Measurements from ENCODE around the gene LSM6. TPM values are rescaled to one million over a fixed set of nuclear protein-coding genes. Genes with fewer than 3 reads are reported as not detected.
A peak's percentile ranks its signal among the peaks of the same experiment; 100 is the strongest.

LSM6 gene
- total and polyA plus RNA-seq, 3 donors from 2014 or later = 33.1 to 49.1 (median 39.9) TPM

- WGBS, 2 donors = 85 to 88% methylated on average over 3 of the region's 3 CpGs
- no peaks in the 10 kb centered on the region for H3K36me3 ChIP-seq (ENCODE audit: low read depth, missing control alignments)
- no peaks in the 10 kb centered on the region for H3K27me3 ChIP-seq
- no peak overlapping the region for H3K4me3 ChIP-seq
- H3K4me1 ChIP-seq = peaks cover 2% of the 10 kb centered on the region
- intact Hi-C loops (cut with DNase I; ENCODE audit: low total_unique reads) = no loop called here
- DNase-seq = no peak
- no peaks in the 10 kb centered on the region for H3K9me3 ChIP-seq
- H3K27ac ChIP-seq = no peak overlapping the region
- TF ChIP-seq CTCF (IDR thresholded peaks at IDR 0.05) (no peak), POLR2A (IDR thresholded peaks at IDR 0.05) (no peak)
Measured at GRCh38 chr4:146186596-146186995, 11.1 kb downstream of the LSM6 start.

GRCh38 chr4:146190456-146190855 is 14.9 kb downstream of the LSM6 start:
- H3K36me3 ChIP-seq (ENCODE audit: low read depth, missing control alignments) = no peaks in the 10 kb centered on the region
- 88 to 97% methylated on average over 2 of the region's 2 CpGs for WGBS, 2 donors

GRCh38 chr4:146191766-146192458 is 16.4 kb downstream of the LSM6 start:
- H3K27me3 ChIP-seq = no peaks in the 10 kb centered on the region
- DNase-seq = peak; percentile 48
- TF ChIP-seq CTCF (IDR thresholded peaks at IDR 0.05) (peak in 2 of 3 experiments; percentile 13 to 19), POLR2A (IDR thresholded peaks at IDR 0.05) (no peak)
- peaks cover 10% of the 10 kb centered on the region for H3K4me1 ChIP-seq
- intact Hi-C loops (cut with DNase I; ENCODE audit: low total_unique reads) = no loop called here
- no peak overlapping the region for H3K27ac ChIP-seq
- H3K9me3 ChIP-seq = no peaks in the 10 kb centered on the region
- no peaks in the 10 kb centered on the region for H3K36me3 ChIP-seq (ENCODE audit: low read depth, missing control alignments)
- H3K4me3 ChIP-seq = no peak overlapping the region
- 43 to 49% methylated on average over 9 of the region's 9 CpGs for WGBS, 2 donors

More at GRCh38 chr4:146190456-146190855, 14.9 kb downstream of the LSM6 start:
- TF ChIP-seq CTCF (IDR thresholded peaks at IDR 0.05) (no peak), POLR2A (IDR thresholded peaks at IDR 0.05) (no peak)
- Histone ChIP-seq H3K27ac (no peak overlapping the region), H3K4me1 (peaks cover 10% of the 10 kb centered on the region), H3K4me3 (no peak overlapping the region), H3K27me3 (no peaks in the 10 kb centered on the region), H3K9me3 (no peaks in the 10 kb centered on the region)
- DNase-seq = no peak
- intact Hi-C loops (cut with DNase I; ENCODE audit: low total_unique reads) = no loop called here

- H3K36me3 ChIP-seq (ENCODE audit: low read depth, missing control alignments) = no peaks in the 10 kb centered on the region
- no peaks in the 10 kb centered on the region for H3K9me3 ChIP-seq
- no peak for DNase-seq
- intact Hi-C loops (cut with DNase I; ENCODE audit: low total_unique reads) = no loop called here
- TF ChIP-seq POLR2A (IDR thresholded peaks at IDR 0.05) = no peak
- TF ChIP-seq CTCF (IDR thresholded peaks at IDR 0.05) = no peak
- H3K27ac ChIP-seq = no peak overlapping the region
- peaks cover 10% of the 10 kb centered on the region for H3K4me1 ChIP-seq
- no peaks in the 10 kb centered on the region for H3K27me3 ChIP-seq
- H3K4me3 ChIP-seq = no peak overlapping the region
- 92 to 93% methylated on average over 5 of the region's 5 CpGs for WGBS, 2 donors
Measured at GRCh38 chr4:146193628-146194027, 18.1 kb downstream of the LSM6 start.

- no peak overlapping the region for H3K27ac ChIP-seq
- peaks cover 10% of the 10 kb centered on the region for H3K4me1 ChIP-seq
- TF ChIP-seq CTCF (IDR thresholded peaks at IDR 0.05) = no peak
- TF ChIP-seq POLR2A (IDR thresholded peaks at IDR 0.05) = no peak
- H3K36me3 ChIP-seq (ENCODE audit: low read depth, missing control alignments) = no peaks in the 10 kb centered on the region
- H3K4me3 ChIP-seq = no peak overlapping the region
- DNase-seq = no peak
- H3K27me3 ChIP-seq = no peaks in the 10 kb centered on the region
- H3K9me3 ChIP-seq = no peaks in the 10 kb centered on the region
- intact Hi-C loops (cut with DNase I; ENCODE audit: low total_unique reads) = no loop called here
Measured at GRCh38 chr4:146194212-146194611, 18.7 kb downstream of the LSM6 start.
